ENCODE data around the gene ZNF516.

GRCh38 chr18:76376225-76376624 lies 118.8 kb downstream of the ZNF516 start:
- no peak for TF ChIP-seq YY1 (IDR thresholded peaks at IDR 0.05; ENCODE audit: low read depth, low read length)
- no peak for TF ChIP-seq CTCF (IDR thresholded peaks at IDR 0.05 in 2 of 3, conservative IDR thresholded peaks at IDR 0.05 in 1 of 3; ENCODE audit: control insufficient read depth in 2 of 3, extremely low read depth in 1 of 3, insufficient read depth in 1 of 3, low read depth in 3 of 3, low read length in 3 of 3)
- TF ChIP-seq NR2C1 (IDR thresholded peaks at IDR 0.05), result no peak
- no peak for TF ChIP-seq SIX5 (IDR thresholded peaks at IDR 0.05; ENCODE audit: low read depth, low read length, severe bottlenecking)
- no peak for TF ChIP-seq ZNF384 (IDR thresholded peaks at IDR 0.05; ENCODE audit: borderline replicate concordance, low read depth, low read length)
- TF ChIP-seq POLR2A (IDR thresholded peaks at IDR 0.05; ENCODE audit: low read depth, low read length), result no peak
- no peak for TF ChIP-seq ZNF592 (IDR thresholded peaks at IDR 0.05)
- no peak for TF ChIP-seq CBFB (IDR thresholded peaks at IDR 0.05; ENCODE audit: low read depth)
- TF ChIP-seq MTA3 (IDR thresholded peaks at IDR 0.05; ENCODE audit: borderline replicate concordance, low read length), result no peak

Measured in GM12878 (cell line).